ENCODE results near the gene RAPGEF4. TPM values are rescaled to one million over a fixed set of nuclear protein-coding genes. Genes with fewer than 3 reads are reported as not detected.

The RAPGEF4 gene
- total RNA-seq, 1 experiment from 2014 or later: 2.2 TPM

- ChIA-PET POLR2A (no interaction called here), CTCF (no interaction called here)
- Mint-ChIP-seq H3K36me3 (peaks cover 8% of the 10 kb centered on the region), H3K9me3 (peaks cover 22% of the 10 kb centered on the region), H3K27me3 (ENCODE audit: low read depth) (no peaks in the 10 kb centered on the region; the same call in 1 of the 2 replicates), H3K27ac (no peak overlapping the region), H3K4me3 (no peak overlapping the region), H3K4me1 (no peaks in the 10 kb centered on the region)
- TF ChIP-seq OVOL2 (CRISPR knock-in tag; IDR thresholded peaks at IDR 0.05; ENCODE audit: borderline replicate concordance) (no peak), FOXP1 (CRISPR knock-in tag; IDR thresholded peaks at IDR 0.05; ENCODE audit: borderline replicate concordance) (no peak), AR (CRISPR knock-in tag; IDR thresholded peaks at IDR 0.05) (no peak), TEAD4 (CRISPR knock-in tag; IDR thresholded peaks at IDR 0.05) (no peak), E2F4 (CRISPR knock-in tag; IDR thresholded peaks at IDR 0.05; ENCODE audit: borderline replicate concordance, low read depth) (no peak), IRF2 (CRISPR knock-in tag; IDR thresholded peaks at IDR 0.05; ENCODE audit: borderline replicate concordance, low read depth) (no peak), ZNF423 (CRISPR knock-in tag; IDR thresholded peaks at IDR 0.05) (no peak), NR1H2 (CRISPR knock-in tag; IDR thresholded peaks at IDR 0.05) (no peak), ZNF671 (CRISPR knock-in tag; IDR thresholded peaks at IDR 0.05) (no peak), ZNF138 (CRISPR knock-in tag; conservative IDR thresholded peaks at IDR 0.05) (no peak)
- TF ChIP-seq, protein P1, sequence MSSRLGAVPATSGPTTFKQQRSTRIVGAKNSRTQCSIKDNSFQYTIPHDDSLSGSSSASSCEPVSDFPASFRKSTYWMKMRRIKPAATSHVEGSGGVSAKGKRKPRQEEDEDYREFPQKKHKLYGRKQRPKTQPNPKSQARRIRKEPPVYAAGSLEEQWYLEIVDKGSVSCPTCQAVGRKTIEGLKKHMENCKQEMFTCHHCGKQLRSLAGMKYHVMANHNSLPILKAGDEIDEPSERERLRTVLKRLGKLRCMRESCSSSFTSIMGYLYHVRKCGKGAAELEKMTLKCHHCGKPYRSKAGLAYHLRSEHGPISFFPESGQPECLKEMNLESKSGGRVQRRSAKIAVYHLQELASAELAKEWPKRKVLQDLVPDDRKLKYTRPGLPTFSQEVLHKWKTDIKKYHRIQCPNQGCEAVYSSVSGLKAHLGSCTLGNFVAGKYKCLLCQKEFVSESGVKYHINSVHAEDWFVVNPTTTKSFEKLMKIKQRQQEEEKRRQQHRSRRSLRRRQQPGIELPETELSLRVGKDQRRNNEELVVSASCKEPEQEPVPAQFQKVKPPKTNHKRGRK (CRISPR knock-in tag; IDR thresholded peaks at IDR 0.05; ENCODE audit: borderline replicate concordance): no peak
- TF ChIP-seq, protein P2, sequence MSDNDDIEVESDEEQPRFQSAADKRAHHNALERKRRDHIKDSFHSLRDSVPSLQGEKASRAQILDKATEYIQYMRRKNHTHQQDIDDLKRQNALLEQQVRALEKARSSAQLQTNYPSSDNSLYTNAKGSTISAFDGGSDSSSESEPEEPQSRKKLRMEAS (CRISPR knock-in tag; IDR thresholded peaks at IDR 0.05): no peak
- TF ChIP-seq, protein P3, sequence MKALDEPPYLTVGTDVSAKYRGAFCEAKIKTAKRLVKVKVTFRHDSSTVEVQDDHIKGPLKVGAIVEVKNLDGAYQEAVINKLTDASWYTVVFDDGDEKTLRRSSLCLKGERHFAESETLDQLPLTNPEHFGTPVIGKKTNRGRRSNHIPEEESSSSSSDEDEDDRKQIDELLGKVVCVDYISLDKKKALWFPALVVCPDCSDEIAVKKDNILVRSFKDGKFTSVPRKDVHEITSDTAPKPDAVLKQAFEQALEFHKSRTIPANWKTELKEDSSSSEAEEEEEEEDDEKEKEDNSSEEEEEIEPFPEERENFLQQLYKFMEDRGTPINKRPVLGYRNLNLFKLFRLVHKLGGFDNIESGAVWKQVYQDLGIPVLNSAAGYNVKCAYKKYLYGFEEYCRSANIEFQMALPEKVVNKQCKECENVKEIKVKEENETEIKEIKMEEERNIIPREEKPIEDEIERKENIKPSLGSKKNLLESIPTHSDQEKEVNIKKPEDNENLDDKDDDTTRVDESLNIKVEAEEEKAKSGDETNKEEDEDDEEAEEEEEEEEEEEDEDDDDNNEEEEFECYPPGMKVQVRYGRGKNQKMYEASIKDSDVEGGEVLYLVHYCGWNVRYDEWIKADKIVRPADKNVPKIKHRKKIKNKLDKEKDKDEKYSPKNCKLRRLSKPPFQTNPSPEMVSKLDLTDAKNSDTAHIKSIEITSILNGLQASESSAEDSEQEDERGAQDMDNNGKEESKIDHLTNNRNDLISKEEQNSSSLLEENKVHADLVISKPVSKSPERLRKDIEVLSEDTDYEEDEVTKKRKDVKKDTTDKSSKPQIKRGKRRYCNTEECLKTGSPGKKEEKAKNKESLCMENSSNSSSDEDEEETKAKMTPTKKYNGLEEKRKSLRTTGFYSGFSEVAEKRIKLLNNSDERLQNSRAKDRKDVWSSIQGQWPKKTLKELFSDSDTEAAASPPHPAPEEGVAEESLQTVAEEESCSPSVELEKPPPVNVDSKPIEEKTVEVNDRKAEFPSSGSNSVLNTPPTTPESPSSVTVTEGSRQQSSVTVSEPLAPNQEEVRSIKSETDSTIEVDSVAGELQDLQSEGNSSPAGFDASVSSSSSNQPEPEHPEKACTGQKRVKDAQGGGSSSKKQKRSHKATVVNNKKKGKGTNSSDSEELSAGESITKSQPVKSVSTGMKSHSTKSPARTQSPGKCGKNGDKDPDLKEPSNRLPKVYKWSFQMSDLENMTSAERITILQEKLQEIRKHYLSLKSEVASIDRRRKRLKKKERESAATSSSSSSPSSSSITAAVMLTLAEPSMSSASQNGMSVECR (CRISPR knock-in tag; IDR thresholded peaks at IDR 0.05; ENCODE audit: borderline replicate concordance): no peak
- DNase-seq (ENCODE audit: low spot score): no peak
- ATAC-seq: no peak
Observed at GRCh38 chr2:172759441-172759840, 23.8 kb downstream of the RAPGEF4 start.

DNA sequence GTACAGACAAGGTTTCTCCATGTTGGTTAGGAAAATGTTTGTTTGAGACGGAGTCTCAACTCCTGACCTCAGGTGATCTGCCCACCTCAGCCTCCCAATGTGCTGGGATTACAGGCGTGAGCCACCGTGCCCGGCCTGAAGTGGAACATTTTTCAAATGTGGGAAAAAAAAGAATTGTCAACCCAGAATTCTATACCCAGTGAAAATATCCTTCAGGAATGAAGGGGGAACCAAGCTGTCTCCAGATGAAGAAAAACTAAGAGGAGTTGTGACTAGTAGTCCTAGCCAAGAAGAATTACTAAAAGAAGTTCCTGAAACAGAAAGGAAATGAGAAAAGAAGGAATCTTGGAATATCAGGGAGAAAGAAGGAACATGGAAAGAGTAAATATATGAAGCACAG is 25.7 kb downstream of the RAPGEF4 start:
- ATAC-seq: no peak
- no peak for DNase-seq (ENCODE audit: low spot score)
- Mint-ChIP-seq H3K27ac (no peak overlapping the region), H3K27me3 (ENCODE audit: low read depth) (no peaks in the 10 kb centered on the region; the same call in 1 of the 2 replicates), H3K9me3 (peaks cover 22% of the 10 kb centered on the region), H3K4me3 (no peak overlapping the region), H3K36me3 (peaks cover 8% of the 10 kb centered on the region), H3K4me1 (no peaks in the 10 kb centered on the region)
- POLR2A ChIA-PET: no interaction called here
- CTCF ChIA-PET: no interaction called here
- TF ChIP-seq NFYB (CRISPR knock-in tag; conservative IDR thresholded peaks at IDR 0.05; ENCODE audit: low read depth) (no peak), SP1 (CRISPR knock-in tag; conservative IDR thresholded peaks at IDR 0.05) (no peak), ZNF219 (CRISPR knock-in tag; IDR thresholded peaks at IDR 0.05; ENCODE audit: borderline replicate concordance) (no peak), E2F5 (CRISPR knock-in tag; IDR thresholded peaks at IDR 0.05) (no peak), RELA (CRISPR knock-in tag; IDR thresholded peaks at IDR 0.05; ENCODE audit: borderline replicate concordance) (no peak), ZNF396 (CRISPR knock-in tag; IDR thresholded peaks at IDR 0.05; ENCODE audit: borderline replicate concordance) (no peak), IRF2 (CRISPR knock-in tag; IDR thresholded peaks at IDR 0.05; ENCODE audit: borderline replicate concordance, low read depth) (no peak), ZNF317 (CRISPR knock-in tag; IDR thresholded peaks at IDR 0.05; ENCODE audit: borderline replicate concordance, low read depth) (no peak), CDX4 (CRISPR knock-in tag; IDR thresholded peaks at IDR 0.05; ENCODE audit: borderline replicate concordance) (no peak)
- TF ChIP-seq, protein P4, sequence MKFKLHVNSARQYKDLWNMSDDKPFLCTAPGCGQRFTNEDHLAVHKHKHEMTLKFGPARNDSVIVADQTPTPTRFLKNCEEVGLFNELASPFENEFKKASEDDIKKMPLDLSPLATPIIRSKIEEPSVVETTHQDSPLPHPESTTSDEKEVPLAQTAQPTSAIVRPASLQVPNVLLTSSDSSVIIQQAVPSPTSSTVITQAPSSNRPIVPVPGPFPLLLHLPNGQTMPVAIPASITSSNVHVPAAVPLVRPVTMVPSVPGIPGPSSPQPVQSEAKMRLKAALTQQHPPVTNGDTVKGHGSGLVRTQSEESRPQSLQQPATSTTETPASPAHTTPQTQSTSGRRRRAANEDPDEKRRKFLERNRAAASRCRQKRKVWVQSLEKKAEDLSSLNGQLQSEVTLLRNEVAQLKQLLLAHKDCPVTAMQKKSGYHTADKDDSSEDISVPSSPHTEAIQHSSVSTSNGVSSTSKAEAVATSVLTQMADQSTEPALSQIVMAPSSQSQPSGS (CRISPR knock-in tag; IDR thresholded peaks at IDR 0.05; ENCODE audit: borderline replicate concordance, low read depth): no peak
